A549 treated with Hydrocortisone at 1 μM for 4 hours (cell line): ENCODE measurements around the gene PA2G4. TPM values are rescaled to one million over a fixed set of nuclear protein-coding genes. Genes with fewer than 3 reads are reported as not detected.

Experiments
- total RNA-seq: library from RNA; stranded (reverse); fragments of 200-300 nt; extraction: Qiagen RNA extraction; gene quantifications from 5 replicates; pipeline ENCODE4 v1.2.3, GENCODE V29; 2022

Gene PA2G4
- 268 to 375 TPM (median 283 TPM) in 5 replicates for total RNA-seq

DNA sequence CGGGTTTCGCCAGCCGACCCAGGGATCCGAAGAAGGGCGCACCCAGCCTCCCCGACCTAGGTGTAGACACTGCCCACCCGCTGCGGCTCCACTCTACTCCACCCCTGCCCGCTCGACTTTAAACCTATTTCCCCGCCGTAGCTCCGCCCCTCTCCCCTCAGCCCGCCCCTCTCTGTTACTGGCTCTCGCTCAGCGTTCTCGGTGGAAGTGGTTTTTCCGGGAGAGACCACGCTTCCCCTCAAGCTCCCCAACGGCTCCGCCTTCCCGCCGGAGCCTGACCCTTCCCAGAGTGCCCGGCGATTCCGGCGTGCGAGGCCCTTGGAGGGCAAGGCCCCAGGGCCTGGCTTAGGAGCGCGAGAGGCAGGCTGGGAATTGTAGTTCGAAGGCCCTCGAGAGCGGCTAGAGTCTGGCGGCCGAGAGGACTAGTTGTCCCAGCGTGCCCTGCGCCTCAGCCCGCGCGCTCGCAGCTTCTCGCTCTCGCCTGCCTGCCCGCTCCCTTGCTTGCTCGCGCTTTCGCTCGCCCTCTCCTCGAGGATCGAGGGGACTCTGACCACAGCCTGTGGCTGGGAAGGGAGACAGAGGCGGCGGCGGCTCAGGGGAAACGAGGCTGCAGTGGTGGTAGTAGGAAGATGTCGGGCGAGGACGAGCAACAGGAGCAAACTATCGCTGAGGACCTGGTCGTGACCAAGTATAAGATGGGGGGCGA, at the start of gene PA2G4:
Gene PA2G4, plus strand, starts transcription at position 451 of the 706 bp plus-strand sequence. Its CDS starts 179 bp downstream, at position 630.

DNA sequence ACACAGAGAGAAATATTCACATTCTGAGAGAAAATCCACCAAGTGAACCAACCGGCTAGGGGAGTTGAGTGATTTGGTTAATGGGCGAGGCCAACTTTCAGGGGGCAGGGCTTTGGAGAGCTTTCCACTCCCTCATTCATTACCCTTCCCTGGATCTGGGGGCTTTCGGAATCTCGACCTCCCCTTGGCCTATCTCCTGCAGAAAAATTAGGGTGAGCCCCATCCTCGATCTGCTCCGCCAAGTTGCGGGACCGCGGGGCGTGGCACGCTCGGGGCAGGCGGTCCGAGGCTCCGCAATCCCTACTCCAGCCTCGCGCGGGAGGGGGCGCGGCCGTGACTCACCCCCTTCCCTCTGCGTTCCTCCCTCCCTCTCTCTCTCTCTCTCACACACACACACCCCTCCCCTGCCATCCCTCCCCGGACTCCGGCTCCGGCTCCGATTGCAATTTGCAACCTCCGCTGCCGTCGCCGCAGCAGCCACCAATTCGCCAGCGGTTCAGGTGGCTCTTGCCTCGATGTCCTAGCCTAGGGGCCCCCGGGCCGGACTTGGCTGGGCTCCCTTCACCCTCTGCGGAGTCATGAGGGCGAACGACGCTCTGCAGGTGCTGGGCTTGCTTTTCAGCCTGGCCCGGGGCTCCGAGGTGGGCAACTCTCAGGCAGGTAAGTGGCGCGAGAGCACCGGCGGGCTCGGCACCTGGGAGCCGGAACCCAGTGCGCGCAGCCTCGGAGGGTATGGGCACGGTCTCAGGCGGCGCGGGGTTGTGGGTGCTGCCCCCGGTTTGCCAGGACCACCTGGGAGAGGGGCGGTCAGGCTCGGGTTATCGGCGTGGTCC, 24.4 kb upstream of the PA2G4 start, which contains the start of gene ERBB3:
Gene ERBB3, plus strand, starts transcription at position 443 of the 833 bp plus-strand sequence. Its CDS starts 136 bp downstream, at position 579.

DNA sequence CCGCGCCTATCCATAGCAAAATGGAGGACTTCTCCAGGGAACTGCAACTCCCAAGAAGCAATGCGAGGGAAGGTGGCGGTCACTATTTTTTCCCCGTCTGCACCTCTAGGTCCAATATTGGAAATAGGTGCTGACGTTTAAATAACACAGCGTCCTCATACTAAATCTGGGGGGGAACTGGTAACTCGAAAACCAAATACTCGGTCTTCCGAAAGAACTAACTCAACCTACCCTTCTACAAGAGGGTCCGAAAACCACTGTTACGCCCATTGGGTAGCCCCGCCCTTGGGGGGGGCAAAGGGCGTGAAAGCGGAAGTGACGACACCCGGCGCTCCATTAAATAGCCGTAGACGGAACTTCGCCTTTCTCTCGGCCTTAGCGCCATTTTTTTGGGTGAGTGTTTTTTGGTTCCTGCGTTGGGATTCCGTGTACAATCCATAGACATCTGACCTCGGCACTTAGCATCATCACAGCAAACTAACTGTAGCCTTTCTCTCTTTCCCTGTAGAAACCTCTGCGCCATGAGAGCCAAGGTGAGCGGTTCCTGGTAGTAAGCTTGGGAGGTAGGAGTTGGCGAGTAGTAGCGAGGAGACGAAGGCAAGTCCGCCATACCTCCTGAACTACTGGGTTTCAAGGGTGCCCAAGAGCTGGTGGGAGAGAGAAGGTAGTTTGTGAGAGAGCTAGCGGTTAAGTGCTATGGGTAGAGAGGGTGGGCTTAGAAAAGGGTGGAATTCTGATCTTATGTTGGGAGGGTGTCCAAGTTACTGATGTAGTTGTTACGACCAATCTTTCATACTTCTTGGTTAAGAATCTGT, 12.1 kb downstream of the PA2G4 start, which contains the start of gene RPL41:
Gene RPL41, plus strand, starts transcription at position 367 of the 815 bp plus-strand sequence.

DNA sequence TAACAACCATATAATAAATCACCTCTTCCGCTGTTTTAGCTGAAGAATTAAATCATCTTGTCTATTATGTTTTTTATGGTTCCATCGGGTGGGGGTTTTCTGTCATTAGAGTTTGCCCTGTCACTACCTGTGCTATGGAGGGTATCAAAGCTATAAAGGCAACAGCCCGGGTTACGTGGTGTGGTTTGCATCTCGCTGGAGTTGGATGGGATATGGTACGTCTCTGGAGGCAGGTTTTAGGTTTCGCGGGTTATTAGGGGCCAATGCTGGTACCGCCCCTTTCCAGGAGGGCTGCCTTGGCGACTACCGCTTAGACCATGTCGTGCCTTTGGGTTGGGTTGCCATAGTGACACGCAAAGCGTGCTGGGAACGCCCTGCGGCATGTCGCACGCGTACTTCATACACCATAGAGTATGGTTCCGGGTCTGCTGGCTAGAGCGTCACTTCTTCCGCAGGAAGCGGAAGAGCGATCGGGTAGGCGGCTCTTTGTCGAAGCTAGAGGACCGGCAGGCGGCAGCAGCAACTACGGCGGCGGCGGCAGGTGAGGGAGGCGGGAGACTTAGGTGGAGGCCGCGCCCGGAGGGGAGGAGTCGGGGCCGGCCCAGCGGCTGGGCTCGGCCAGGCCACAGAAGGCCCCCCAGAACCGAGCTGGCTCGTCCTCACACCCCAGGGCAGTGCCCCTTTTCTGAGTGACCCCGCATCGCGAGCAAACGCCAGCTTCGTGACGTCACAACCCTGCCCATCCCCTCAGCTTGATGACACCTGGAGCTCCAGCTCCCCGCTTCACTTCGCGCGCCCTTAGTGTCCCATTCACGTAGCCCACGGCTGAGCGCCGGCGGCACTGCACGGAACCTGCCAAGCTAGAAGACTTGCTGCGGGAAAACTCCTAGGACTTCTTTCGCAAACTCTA, 13.7 kb downstream of the PA2G4 start, which contains the start of gene ZC3H10:
Gene ZC3H10, plus strand, starts transcription at position 489 of the 910 bp plus-strand sequence. CDS start 2,297 bp downstream, outside the sequence.

DNA sequence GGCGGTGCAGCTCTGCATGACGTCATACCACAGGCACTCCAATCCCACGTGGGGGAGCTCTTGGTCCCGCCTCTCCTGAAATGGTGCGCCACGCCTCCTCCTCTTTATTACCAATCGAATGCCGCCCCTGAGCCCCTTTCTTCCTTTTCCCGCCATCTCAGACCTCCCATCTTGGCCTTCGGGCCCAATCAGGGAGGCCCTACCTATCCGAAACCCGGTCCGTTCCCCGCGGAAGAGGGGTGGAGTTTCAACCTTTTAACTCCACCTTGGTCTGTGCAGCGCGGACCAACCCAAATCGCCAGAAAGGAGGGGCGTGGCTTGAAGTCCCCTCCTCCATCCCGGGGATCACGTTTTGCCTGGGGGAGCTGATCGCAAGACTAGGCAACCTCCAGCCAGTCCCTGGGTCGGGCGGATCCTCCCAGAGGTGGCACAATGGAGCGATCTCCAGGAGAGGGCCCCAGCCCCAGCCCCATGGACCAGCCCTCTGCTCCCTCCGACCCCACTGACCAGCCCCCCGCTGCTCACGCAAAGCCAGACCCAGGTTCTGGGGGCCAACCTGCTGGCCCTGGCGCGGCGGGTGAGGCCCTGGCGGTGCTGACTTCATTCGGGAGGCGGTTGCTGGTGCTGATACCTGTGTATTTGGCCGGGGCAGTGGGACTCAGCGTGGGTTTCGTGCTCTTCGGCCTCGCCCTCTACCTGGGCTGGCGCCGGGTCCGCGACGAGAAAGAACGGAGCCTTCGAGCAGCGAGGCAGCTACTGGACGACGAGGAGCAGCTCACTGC, 23.7 kb downstream of the PA2G4 start, which contains the start of gene ESYT1:
Gene ESYT1, plus strand, starts transcription at position 380 of the 782 bp plus-strand sequence. Its CDS starts 53 bp downstream, at position 433.

DNA sequence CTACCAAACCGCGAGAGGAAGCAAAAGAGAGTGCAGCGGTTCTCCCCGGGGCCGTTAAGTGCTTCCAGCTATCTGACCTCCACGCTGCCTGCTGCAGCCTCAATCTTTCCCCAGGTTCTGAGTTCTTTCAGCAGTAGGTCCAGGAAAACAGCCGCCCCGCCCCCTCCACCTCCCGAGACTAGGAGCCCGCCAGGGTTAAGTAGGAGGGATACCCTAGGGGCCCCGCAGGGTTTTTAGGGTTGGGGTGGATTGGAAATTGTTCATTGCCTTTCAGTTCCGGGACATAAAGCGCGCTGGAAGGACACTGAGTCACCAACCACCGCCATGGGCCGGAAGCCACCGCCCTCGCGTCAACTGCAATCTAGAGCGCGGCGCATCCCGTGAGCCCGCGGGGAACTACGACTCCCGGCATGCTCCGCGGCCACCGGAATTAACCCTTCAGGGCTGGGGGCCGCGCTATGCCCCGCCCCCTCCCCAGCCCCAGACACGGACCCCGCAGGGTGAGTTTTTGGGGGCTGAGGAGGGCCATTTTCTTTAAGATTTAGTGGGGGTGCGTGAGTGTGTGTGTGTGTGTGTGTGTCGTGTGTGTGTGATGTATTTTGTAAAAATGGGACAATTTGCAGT, 47.9 kb downstream of the PA2G4 start, which contains the start of gene MYL6B:
Gene MYL6B, plus strand, starts transcription at position 456 of the 624 bp plus-strand sequence. CDS start 1,332 bp downstream, outside the sequence.

DNA sequence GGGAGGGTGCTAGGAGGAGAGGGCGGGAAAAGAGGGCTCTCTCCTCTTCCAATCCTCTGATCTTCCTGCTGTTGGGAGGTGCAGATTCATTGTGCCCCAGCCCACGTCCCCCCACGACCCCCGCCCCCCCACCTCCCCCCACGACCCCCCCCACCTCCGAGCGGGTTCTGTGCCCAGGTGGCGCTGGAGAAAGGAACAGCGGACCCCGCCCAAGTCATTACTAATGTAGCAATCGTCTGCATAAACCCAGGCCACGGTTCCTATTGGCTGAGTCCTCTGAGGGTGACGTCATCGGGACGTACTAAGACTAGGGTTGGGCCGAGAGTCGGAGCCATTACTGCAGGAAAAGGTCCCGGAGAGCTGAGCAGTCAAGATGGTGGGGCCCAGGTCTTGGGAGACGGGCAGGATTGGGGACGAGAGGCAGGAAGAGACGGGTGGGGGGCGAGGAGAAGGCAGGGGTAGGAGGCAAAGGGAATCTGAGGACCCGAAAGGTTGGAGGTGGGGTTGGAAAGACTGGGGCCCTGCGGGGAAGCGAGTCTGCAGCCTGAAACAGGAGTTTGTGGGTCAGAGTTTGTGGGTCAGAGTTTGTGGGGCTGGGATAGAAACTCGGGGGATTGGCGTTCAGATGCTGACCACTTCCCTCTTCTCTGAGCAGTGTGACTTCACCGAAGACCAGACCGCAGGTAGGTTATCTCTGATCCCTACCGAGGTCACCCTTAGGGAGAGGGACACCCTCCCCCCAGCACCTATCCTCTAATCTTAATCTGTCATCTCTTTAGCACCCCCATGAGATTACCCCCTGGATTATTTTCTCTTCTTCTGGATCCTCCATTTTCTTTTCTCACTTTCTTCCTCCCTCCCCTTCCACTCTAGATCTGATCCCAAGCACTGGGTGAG, 53.9 kb downstream of the PA2G4 start, which contains the start of gene MYL6:
Gene MYL6, plus strand, starts transcription at position 331 of the 897 bp plus-strand sequence. Its CDS starts 43 bp downstream, at position 374.

Other genes starting within 250 kb of the PA2G4 start
- gene PYM1, start 176.7 kb upstream of the PA2G4 start, total RNA-seq, result 39.8 to 42.5 TPM (median 41.0 TPM) in 5 replicates
- 19.0 to 23.5 TPM (median 21.9 TPM) in 5 replicates for gene DGKA, start 173.4 kb upstream of the PA2G4 start, total RNA-seq
- 0.47 to 1.4 TPM (median 1.0 TPM) in 5 replicates for gene PMEL, start 138.5 kb upstream of the PA2G4 start, total RNA-seq
- 47.5 to 58.7 TPM (median 52.8 TPM) in 5 replicates for gene CDK2, start 137.7 kb upstream of the PA2G4 start, total RNA-seq
- gene RAB5B, start 130.5 kb upstream of the PA2G4 start, total RNA-seq, result 26.1 to 35.8 TPM (median 33.9 TPM) in 5 replicates
- gene SUOX, start 107.3 kb upstream of the PA2G4 start, total RNA-seq, result 7.2 to 10.2 TPM (median 9.5 TPM) in 5 replicates
- 2.2 to 2.8 TPM (median 2.6 TPM) in 5 replicates for gene IKZF4, start 83.5 kb upstream of the PA2G4 start, total RNA-seq
- 493 to 887 TPM (median 760 TPM) in 5 replicates for gene RPS26, start 62.6 kb upstream of the PA2G4 start, total RNA-seq
- gene ERBB3, start 24.4 kb upstream of the PA2G4 start, total RNA-seq, result 0.78 to 1.5 TPM (median 1.1 TPM) in 5 replicates
- gene RPL41, start 12.1 kb downstream of the PA2G4 start, total RNA-seq, result 4,103 to 6,224 TPM (median 5,662 TPM) in 5 replicates
- 2.9 to 3.6 TPM (median 3.1 TPM) in 5 replicates for gene ZC3H10, start 13.7 kb downstream of the PA2G4 start, total RNA-seq
- gene ESYT1, start 23.7 kb downstream of the PA2G4 start, total RNA-seq, result 63.6 to 69.7 TPM (median 65.9 TPM) in 5 replicates
- gene MYL6B, start 48.0 kb downstream of the PA2G4 start, total RNA-seq, result 66.8 to 83.8 TPM (median 78.9 TPM) in 5 replicates
- gene MYL6, start 53.8 kb downstream of the PA2G4 start, total RNA-seq, result 2,179 to 2,596 TPM (median 2,229 TPM) in 5 replicates
- 28.4 to 36.2 TPM (median 33.1 TPM) in 5 replicates for gene SMARCC2, start 84.9 kb downstream of the PA2G4 start, total RNA-seq
- 22.2 to 30.8 TPM (median 25.8 TPM) in 5 replicates for gene RNF41, start 117.4 kb downstream of the PA2G4 start, total RNA-seq
- gene NABP2, start 119.8 kb downstream of the PA2G4 start, total RNA-seq, result 55.6 to 63.2 TPM (median 62.6 TPM) in 5 replicates
- gene SLC39A5, start 125.5 kb downstream of the PA2G4 start, total RNA-seq, result not detected in 5 replicates
- 37.4 to 45.4 TPM (median 44.6 TPM) in 5 replicates for gene ANKRD52, start 153.8 kb downstream of the PA2G4 start, total RNA-seq
- 14.2 to 16.2 TPM (median 15.9 TPM) in 5 replicates for gene COQ10A, start 162.4 kb downstream of the PA2G4 start, total RNA-seq
- gene CS, start 195.8 kb downstream of the PA2G4 start, total RNA-seq, result 150 to 202 TPM (median 152 TPM) in 5 replicates
- 91.7 to 148 TPM (median 140 TPM) in 5 replicates for gene CNPY2, start 211.4 kb downstream of the PA2G4 start, total RNA-seq
- gene PAN2, start 229.4 kb downstream of the PA2G4 start, total RNA-seq, result 13.6 to 17.4 TPM (median 14.0 TPM) in 5 replicates
- 0.43 to 0.69 TPM (median 0.53 TPM) in 5 replicates for gene IL23A, start 234.3 kb downstream of the PA2G4 start, total RNA-seq